T-helper 1 cell treated with Interleukin-12 subunit alpha and Interleukin-12 subunit beta and Interleukin-4 antibody, amounts not matched to agents 30 μg/mL and 1 μg/mL, for 36 hours (primary cell): ENCODE data around the gene LSM10.

ENCODE experiments used
- H3K27ac Mint-ChIP-seq: one replicate; pipeline ENCODE4 v1.8.0; 2021; ENCODE audit warnings: mild to moderate bottlenecking, mixed read lengths
- H3K27me3 Mint-ChIP-seq: one replicate; pipeline ENCODE4 v1.8.0; 2021; ENCODE audit warnings: low read depth, mixed read lengths
- H3K36me3 Mint-ChIP-seq: one replicate; pipeline ENCODE4 v1.8.0; 2021; ENCODE audit warnings: low read depth, mixed read lengths
- H3K4me1 Mint-ChIP-seq: one replicate; pipeline ENCODE4 v1.8.0; 2021; ENCODE audit warnings: low read depth, mixed read lengths
- H3K4me3 Mint-ChIP-seq: one replicate; pipeline ENCODE4 v1.8.0; 2021; ENCODE audit warnings: mild to moderate bottlenecking, moderate library complexity, mixed read lengths
- H3K9me3 Mint-ChIP-seq: one replicate; pipeline ENCODE4 v1.8.0; 2021; ENCODE audit warnings: mixed read lengths

The LSM10 gene

GRCh38 chr1:36420409-36420808 lies 22.7 kb upstream of the LSM10 start:
- Mint-ChIP-seq H3K27ac (peak overlapping the region; percentile 64), H3K4me1 (peaks cover 10% of the 10 kb centered on the region), H3K36me3 (no peaks in the 10 kb centered on the region), H3K9me3 (no peaks in the 10 kb centered on the region), H3K4me3 (peak overlapping the region; percentile 32), H3K27me3 (no peaks in the 10 kb centered on the region)

GRCh38 chr1:36419569-36419968 lies 21.9 kb upstream of the LSM10 start:
- no peak overlapping the region for H3K27ac Mint-ChIP-seq
- H3K9me3 Mint-ChIP-seq: no peaks in the 10 kb centered on the region
- H3K4me1 Mint-ChIP-seq: peaks cover 10% of the 10 kb centered on the region
- no peaks in the 10 kb centered on the region for H3K27me3 Mint-ChIP-seq
- no peak overlapping the region for H3K4me3 Mint-ChIP-seq
- no peaks in the 10 kb centered on the region for H3K36me3 Mint-ChIP-seq

GRCh38 chr1:36419140-36419539 lies 21.4 kb upstream of the LSM10 start:
- H3K27ac Mint-ChIP-seq: no peak overlapping the region
- peaks cover 10% of the 10 kb centered on the region for H3K4me1 Mint-ChIP-seq
- no peaks in the 10 kb centered on the region for H3K27me3 Mint-ChIP-seq

GRCh38 chr1:36417931-36418330 lies 20.2 kb upstream of the LSM10 start:
- no peaks in the 10 kb centered on the region for H3K36me3 Mint-ChIP-seq
- no peak overlapping the region for H3K27ac Mint-ChIP-seq
- H3K4me1 Mint-ChIP-seq: peaks cover 14% of the 10 kb centered on the region
- H3K27me3 Mint-ChIP-seq: no peaks in the 10 kb centered on the region
- no peak overlapping the region for H3K4me3 Mint-ChIP-seq
- no peaks in the 10 kb centered on the region for H3K9me3 Mint-ChIP-seq

More at GRCh38 chr1:36419140-36419539, 21.4 kb upstream of the LSM10 start:
- no peak overlapping the region for H3K4me3 Mint-ChIP-seq
- no peaks in the 10 kb centered on the region for H3K9me3 Mint-ChIP-seq
- H3K36me3 Mint-ChIP-seq: no peaks in the 10 kb centered on the region

GRCh38 chr1:36415661-36416326 lies 18.1 kb upstream of the LSM10 start:
- Mint-ChIP-seq H3K36me3 (peaks cover 5% of the 10 kb centered on the region), H3K27me3 (no peaks in the 10 kb centered on the region), H3K4me3 (no peak overlapping the region), H3K9me3 (peaks cover 7% of the 10 kb centered on the region), H3K4me1 (peaks cover 24% of the 10 kb centered on the region), H3K27ac (no peak overlapping the region)

- Mint-ChIP-seq H3K36me3 (peaks cover 9% of the 10 kb centered on the region), H3K27ac (no peak overlapping the region), H3K27me3 (no peaks in the 10 kb centered on the region), H3K4me1 (peaks cover 19% of the 10 kb centered on the region), H3K9me3 (peaks cover 12% of the 10 kb centered on the region), H3K4me3 (no peak overlapping the region)
These were observed 16.7 kb upstream of the LSM10 start for GRCh38 chr1:36414384-36414783.

GRCh38 chr1:36411674-36412648 lies 14.3 kb upstream of the LSM10 start:
- peaks cover 4% of the 10 kb centered on the region for H3K27me3 Mint-ChIP-seq
- peaks cover 19% of the 10 kb centered on the region for H3K4me1 Mint-ChIP-seq
- H3K36me3 Mint-ChIP-seq: peaks cover 9% of the 10 kb centered on the region
- peak overlapping the region; percentile 36 for H3K4me3 Mint-ChIP-seq
- H3K9me3 Mint-ChIP-seq: peaks cover 12% of the 10 kb centered on the region
- H3K27ac Mint-ChIP-seq: peak overlapping the region; percentile 97

- H3K4me3 Mint-ChIP-seq: no peak overlapping the region
- peaks cover 12% of the 10 kb centered on the region for H3K9me3 Mint-ChIP-seq
- H3K27ac Mint-ChIP-seq: no peak overlapping the region
- H3K36me3 Mint-ChIP-seq: peaks cover 9% of the 10 kb centered on the region
- H3K27me3 Mint-ChIP-seq: peaks cover 4% of the 10 kb centered on the region
- peaks cover 19% of the 10 kb centered on the region for H3K4me1 Mint-ChIP-seq
These were observed 10.8 kb upstream of the LSM10 start for GRCh38 chr1:36408479-36408878.

- H3K4me3 Mint-ChIP-seq: no peak overlapping the region
These were observed 8.7 kb upstream of the LSM10 start for GRCh38 chr1:36406440-36406839.

GRCh38 chr1:36402504-36402890 lies 4.8 kb upstream of the LSM10 start:
- no peak overlapping the region for H3K27ac Mint-ChIP-seq
- peaks cover 15% of the 10 kb centered on the region for H3K4me1 Mint-ChIP-seq
- H3K9me3 Mint-ChIP-seq: no peaks in the 10 kb centered on the region
- no peak overlapping the region for H3K4me3 Mint-ChIP-seq
- peaks cover 3% of the 10 kb centered on the region for H3K36me3 Mint-ChIP-seq
- peaks cover 2% of the 10 kb centered on the region for H3K27me3 Mint-ChIP-seq

More at GRCh38 chr1:36406440-36406839, 8.7 kb upstream of the LSM10 start:
- Mint-ChIP-seq H3K27ac (no peak overlapping the region), H3K27me3 (peaks cover 4% of the 10 kb centered on the region), H3K9me3 (peaks cover 9% of the 10 kb centered on the region), H3K36me3 (peaks cover 6% of the 10 kb centered on the region), H3K4me1 (peaks cover 5% of the 10 kb centered on the region)

GRCh38 chr1:36401602-36402503 lies 4.1 kb upstream of the LSM10 start:
- Mint-ChIP-seq H3K4me1 (peaks cover 18% of the 10 kb centered on the region), H3K27me3 (no peaks in the 10 kb centered on the region), H3K27ac (no peak overlapping the region), H3K4me3 (no peak overlapping the region), H3K36me3 (peaks cover 3% of the 10 kb centered on the region), H3K9me3 (no peaks in the 10 kb centered on the region)

GRCh38 chr1:36400825-36401601 lies 3.3 kb upstream of the LSM10 start:
- Mint-ChIP-seq H3K9me3 (no peaks in the 10 kb centered on the region), H3K27ac (no peak overlapping the region), H3K4me3 (no peak overlapping the region), H3K36me3 (peaks cover 3% of the 10 kb centered on the region), H3K27me3 (no peaks in the 10 kb centered on the region), H3K4me1 (peaks cover 25% of the 10 kb centered on the region)

GRCh38 chr1:36400514-36400824 lies 2.8 kb upstream of the LSM10 start:
- Mint-ChIP-seq H3K4me3 (no peak overlapping the region), H3K27me3 (no peaks in the 10 kb centered on the region), H3K36me3 (peaks cover 3% of the 10 kb centered on the region), H3K9me3 (no peaks in the 10 kb centered on the region), H3K27ac (no peak overlapping the region), H3K4me1 (peaks cover 25% of the 10 kb centered on the region)
